ENCODE results near the gene CDADC1. TPM values are rescaled to one million over a fixed set of nuclear protein-coding genes. Genes with fewer than 3 reads are reported as not detected.

CDADC1 gene
- total RNA-seq, 2 experiments from 2014 or later, result 12.3 to 13.7 TPM

- H3K27ac Mint-ChIP-seq, result no peak overlapping the region
- ChIA-PET CTCF (interaction anchor here (0.6 to 7.3 kb wide), 23 partner anchors 9 to 367 kb away, joined by 3 to 89 read pairs (median 4); partner anchors contain the start of genes CAB39L, CDADC1 and SETDB2), POLR2A (interaction anchor here (1.0 kb wide), 1 partner anchor 9 kb away, joined by 5 read pairs; no protein-coding TSS in a partner anchor)
- peaks cover 19% of the 10 kb centered on the region for H3K27me3 Mint-ChIP-seq (ENCODE audit: low read depth)
- no peaks in the 10 kb centered on the region for H3K9me3 Mint-ChIP-seq (ENCODE audit: insufficient read depth)
- ATAC-seq (peak; percentile 86), DNase-seq (peak; percentile 57)
- H3K36me3 Mint-ChIP-seq (ENCODE audit: low read depth), result no peaks in the 10 kb centered on the region
- no peak overlapping the region for H3K4me3 Mint-ChIP-seq
- peaks cover 4% of the 10 kb centered on the region for H3K4me1 Mint-ChIP-seq (ENCODE audit: low read depth)
Observed at GRCh38 chr13:49240017-49240416, 7.7 kb upstream of the CDADC1 start.

GRCh38 chr13:49241296-49241695, 6.4 kb upstream of the CDADC1 start:
- Mint-ChIP-seq H3K27me3 (ENCODE audit: low read depth) (peaks cover 23% of the 10 kb centered on the region), H3K36me3 (ENCODE audit: low read depth) (no peaks in the 10 kb centered on the region), H3K4me3 (no peak overlapping the region), H3K4me1 (ENCODE audit: low read depth) (peaks cover 4% of the 10 kb centered on the region), H3K27ac (no peak overlapping the region), H3K9me3 (ENCODE audit: insufficient read depth) (no peaks in the 10 kb centered on the region)
- ATAC-seq (no peak), DNase-seq (no peak)
- CTCF ChIA-PET, result interaction anchor here (0.7 to 7.3 kb wide), 2 partner anchors 39 to 845 kb away, joined by 3 to 89 read pairs; no protein-coding TSS in a partner anchor
- POLR2A ChIA-PET, result no interaction called here

- Mint-ChIP-seq H3K4me1 (ENCODE audit: low read depth) (peaks cover 27% of the 10 kb centered on the region), H3K36me3 (ENCODE audit: low read depth) (peaks cover 12% of the 10 kb centered on the region), H3K27ac (no peak overlapping the region), H3K9me3 (ENCODE audit: insufficient read depth) (no peaks in the 10 kb centered on the region), H3K4me3 (no peak overlapping the region), H3K27me3 (ENCODE audit: low read depth) (peaks cover 19% of the 10 kb centered on the region)
- ChIA-PET POLR2A (interaction anchor here (0.5 to 0.9 kb wide), 2 partner anchors 269 to 350 kb away, joined by 3 read pairs; partner anchors contain the start of gene FNDC3A), CTCF (interaction anchor here (1.0 to 2.8 kb wide), 4 partner anchors 26 to 35 kb away, joined by 3 to 17 read pairs (median 4); no protein-coding TSS in a partner anchor)
- ATAC-seq (no peak), DNase-seq (no peak)
Observed at GRCh38 chr13:49245101-49245500, 2.6 kb upstream of the CDADC1 start.

GRCh38 chr13:49246850-49247642, 679 bp upstream of the CDADC1 start:
- CTCF ChIA-PET, result interaction anchor here (1.2 to 3.0 kb wide), 6 partner anchors 8 to 147 kb away, joined by 3 to 25 read pairs (median 12); partner anchors contain the start of gene MLNR
- H3K4me3 Mint-ChIP-seq, result peak overlapping the region; percentile 94
- ATAC-seq (peak; percentile 36), DNase-seq (no peak)
- POLR2A ChIA-PET, result interaction anchor here (0.6 to 2.7 kb wide), 10 partner anchors 12 to 715 kb away, joined by 3 to 31 read pairs (median 4); partner anchors contain the start of genes CAB39L, FNDC3A, PHF11 and SETDB2
- H3K27me3 Mint-ChIP-seq (ENCODE audit: low read depth), result peaks cover 19% of the 10 kb centered on the region
- H3K9me3 Mint-ChIP-seq (ENCODE audit: insufficient read depth), result no peaks in the 10 kb centered on the region
- H3K36me3 Mint-ChIP-seq (ENCODE audit: low read depth), result peaks cover 22% of the 10 kb centered on the region
- peak overlapping the region; percentile 97 for H3K27ac Mint-ChIP-seq
- peaks cover 37% of the 10 kb centered on the region for H3K4me1 Mint-ChIP-seq (ENCODE audit: low read depth)

- H3K36me3 Mint-ChIP-seq (ENCODE audit: low read depth), result peaks cover 25% of the 10 kb centered on the region
- peaks cover 15% of the 10 kb centered on the region for H3K27me3 Mint-ChIP-seq (ENCODE audit: low read depth)
- DNase-seq (no peak), ATAC-seq (peak; percentile 18)
- peak overlapping the region; percentile 94 for H3K4me3 Mint-ChIP-seq
- POLR2A ChIA-PET, result interaction anchor here (0.6 to 2.7 kb wide), 9 partner anchors 9 to 676 kb away, joined by 3 to 31 read pairs (median 6); partner anchors contain the start of genes CAB39L, FNDC3A and SETDB2
- peak overlapping the region; percentile 97 for H3K27ac Mint-ChIP-seq
- no peaks in the 10 kb centered on the region for H3K9me3 Mint-ChIP-seq (ENCODE audit: insufficient read depth)
- CTCF ChIA-PET, result interaction anchor here (0.8 to 3.0 kb wide), 12 partner anchors 9 to 363 kb away, joined by 3 to 25 read pairs (median 4); partner anchors contain the start of gene MLNR
- H3K4me1 Mint-ChIP-seq (ENCODE audit: low read depth), result peaks cover 45% of the 10 kb centered on the region
Observed at GRCh38 chr13:49248622-49249002, 887 bp downstream of the CDADC1 start.

- peaks cover 59% of the 10 kb centered on the region for H3K4me1 Mint-ChIP-seq (ENCODE audit: low read depth)
- H3K27me3 Mint-ChIP-seq (ENCODE audit: low read depth), result no peaks in the 10 kb centered on the region
- peaks cover 47% of the 10 kb centered on the region for H3K36me3 Mint-ChIP-seq (ENCODE audit: low read depth)
- ATAC-seq (no peak), DNase-seq (no peak)
- no peak overlapping the region for H3K27ac Mint-ChIP-seq
- ChIA-PET CTCF (interaction anchor here (0.5 to 2.1 kb wide), 3 partner anchors 10 to 105 kb away, joined by 3 to 9 read pairs (median 8); no protein-coding TSS in a partner anchor), POLR2A (no interaction called here)
- no peaks in the 10 kb centered on the region for H3K9me3 Mint-ChIP-seq (ENCODE audit: insufficient read depth)
- no peak overlapping the region for H3K4me3 Mint-ChIP-seq
Observed at GRCh38 chr13:49251326-49251725, 3.6 kb downstream of the CDADC1 start.

GRCh38 chr13:49253310-49253709, 5.6 kb downstream of the CDADC1 start:
- DNase-seq (no peak), ATAC-seq (peak; percentile 40)
- ChIA-PET POLR2A (no interaction called here), CTCF (interaction anchor here (1.0 kb wide), 1 partner anchor 27 kb away, joined by 4 read pairs; no protein-coding TSS in a partner anchor)
- H3K27ac Mint-ChIP-seq, result no peak overlapping the region
- no peak overlapping the region for H3K4me3 Mint-ChIP-seq
- H3K9me3 Mint-ChIP-seq (ENCODE audit: insufficient read depth), result no peaks in the 10 kb centered on the region
- no peaks in the 10 kb centered on the region for H3K27me3 Mint-ChIP-seq (ENCODE audit: low read depth)
- peaks cover 57% of the 10 kb centered on the region for H3K36me3 Mint-ChIP-seq (ENCODE audit: low read depth)
- peaks cover 61% of the 10 kb centered on the region for H3K4me1 Mint-ChIP-seq (ENCODE audit: low read depth)

- POLR2A ChIA-PET, result no interaction called here
- CTCF ChIA-PET, result interaction anchor here (0.9 kb wide), 1 partner anchor 27 kb away, joined by 3 read pairs; no protein-coding TSS in a partner anchor
- peaks cover 59% of the 10 kb centered on the region for H3K4me1 Mint-ChIP-seq (ENCODE audit: low read depth)
- H3K9me3 Mint-ChIP-seq (ENCODE audit: insufficient read depth), result no peaks in the 10 kb centered on the region
- no peaks in the 10 kb centered on the region for H3K27me3 Mint-ChIP-seq (ENCODE audit: low read depth)
- H3K4me3 Mint-ChIP-seq, result no peak overlapping the region
- peak; percentile 21 for ATAC-seq
- H3K36me3 Mint-ChIP-seq (ENCODE audit: low read depth), result peaks cover 55% of the 10 kb centered on the region
- H3K27ac Mint-ChIP-seq, result peak overlapping the region; percentile 60
- no peak for DNase-seq
Observed at GRCh38 chr13:49254007-49254406, 6.3 kb downstream of the CDADC1 start.

- Mint-ChIP-seq H3K27me3 (ENCODE audit: low read depth) (no peaks in the 10 kb centered on the region), H3K9me3 (ENCODE audit: insufficient read depth) (no peaks in the 10 kb centered on the region), H3K4me1 (ENCODE audit: low read depth) (peaks cover 39% of the 10 kb centered on the region), H3K27ac (peak overlapping the region; percentile 35), H3K36me3 (ENCODE audit: low read depth) (peaks cover 54% of the 10 kb centered on the region), H3K4me3 (no peak overlapping the region)
- CTCF ChIA-PET, result interaction anchor here (1.3 to 3.2 kb wide), 2 partner anchors 24 to 42 kb away, joined by 3 to 14 read pairs; no protein-coding TSS in a partner anchor
- no peak for ATAC-seq
- POLR2A ChIA-PET, result interaction anchor here (1.0 to 4.1 kb wide), 2 partner anchors 8 to 239 kb away, joined by 3 to 31 read pairs; partner anchors contain the start of genes CDADC1 and PHF11
- no peak for DNase-seq
Observed at GRCh38 chr13:49256841-49257240, 9.1 kb downstream of the CDADC1 start.

- H3K4me3 Mint-ChIP-seq, result peak overlapping the region; percentile 76
- ChIA-PET POLR2A (interaction anchor here (4.1 kb wide), 1 partner anchor 10 kb away, joined by 31 read pairs; the partner anchor contains the start of gene CDADC1), CTCF (interaction anchor here (1.0 to 3.2 kb wide), 5 partner anchors 10 to 43 kb away, joined by 3 to 17 read pairs (median 4); partner anchors contain the start of gene CDADC1)
- H3K27me3 Mint-ChIP-seq (ENCODE audit: low read depth), result no peaks in the 10 kb centered on the region
- peaks cover 54% of the 10 kb centered on the region for H3K36me3 Mint-ChIP-seq (ENCODE audit: low read depth)
- H3K27ac Mint-ChIP-seq, result peak overlapping the region; percentile 86
- ATAC-seq (peak; percentile 52), DNase-seq (no peak)
- H3K9me3 Mint-ChIP-seq (ENCODE audit: insufficient read depth), result no peaks in the 10 kb centered on the region
- peaks cover 31% of the 10 kb centered on the region for H3K4me1 Mint-ChIP-seq (ENCODE audit: low read depth)
Observed at GRCh38 chr13:49258089-49258796, 10.5 kb downstream of the CDADC1 start.

- CTCF ChIA-PET, result interaction anchor here (1.2 to 5.4 kb wide), 3 partner anchors 11 to 21 kb away, joined by 3 to 22 read pairs (median 17); partner anchors contain the start of gene CDADC1
- peak overlapping the region; percentile 27 for H3K27ac Mint-ChIP-seq
- POLR2A ChIA-PET, result interaction anchor here (4.1 kb wide), 1 partner anchor 11 kb away, joined by 31 read pairs; the partner anchor contains the start of gene CDADC1
- no peaks in the 10 kb centered on the region for H3K9me3 Mint-ChIP-seq (ENCODE audit: insufficient read depth)
- peaks cover 19% of the 10 kb centered on the region for H3K4me1 Mint-ChIP-seq (ENCODE audit: low read depth)
- no peaks in the 10 kb centered on the region for H3K27me3 Mint-ChIP-seq (ENCODE audit: low read depth)
- peaks cover 48% of the 10 kb centered on the region for H3K36me3 Mint-ChIP-seq (ENCODE audit: low read depth)
- DNase-seq (no peak), ATAC-seq (no peak)
- H3K4me3 Mint-ChIP-seq, result no peak overlapping the region
Observed at GRCh38 chr13:49259586-49259985, 11.9 kb downstream of the CDADC1 start.
